ENCODE measurements around the gene PHF23.
"Not testable (repeated sequence)": the region's sequence is repeated elsewhere in the genome, so short reads cannot be mapped to it uniquely, and the experiment has no call there.

The PHF23 gene

DNA sequence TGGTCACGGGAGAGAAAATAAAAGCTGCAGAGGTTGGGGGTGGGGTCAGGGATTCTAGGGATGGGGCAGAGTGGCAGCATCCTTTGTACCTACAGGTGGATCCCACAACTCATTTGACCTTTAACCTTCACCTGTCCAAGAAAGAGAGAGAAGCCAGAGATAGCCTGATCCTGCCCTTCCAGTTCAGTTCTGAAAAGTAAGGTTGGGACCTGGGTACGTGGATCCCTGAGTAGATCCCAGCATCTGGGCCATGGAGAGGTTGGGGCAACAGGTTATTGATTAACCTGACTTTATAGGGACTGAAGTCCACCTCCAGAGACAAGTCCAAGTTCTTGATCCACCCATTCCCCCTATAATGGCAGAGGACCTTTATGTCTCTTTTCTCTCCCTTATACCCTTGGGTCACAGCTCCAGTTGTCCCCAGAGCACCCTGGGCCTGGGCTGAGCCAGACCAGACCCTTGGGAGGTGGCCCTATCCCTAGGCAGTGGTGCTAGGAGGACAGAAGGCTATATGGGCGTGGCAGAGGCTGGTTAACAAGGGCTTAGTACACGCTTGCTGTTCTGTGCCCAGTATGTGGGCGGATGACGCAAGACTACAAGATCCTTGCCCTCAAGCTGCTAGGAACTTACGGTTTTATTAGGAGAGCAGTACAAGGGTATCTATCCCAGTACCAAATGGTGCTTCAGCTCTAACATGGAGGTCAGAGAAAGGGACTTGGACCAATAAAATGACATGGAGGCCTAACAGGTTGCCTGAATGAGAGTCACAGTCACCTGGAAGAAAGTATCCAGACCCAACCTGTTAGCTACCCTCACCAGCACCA is 19.7 kb upstream of the PHF23 start:
- no peak for DNase-seq

GRCh38 chr17:7256766-7257456 is 17.7 kb upstream of the PHF23 start:
- DNase-seq, result no peak

DNA sequence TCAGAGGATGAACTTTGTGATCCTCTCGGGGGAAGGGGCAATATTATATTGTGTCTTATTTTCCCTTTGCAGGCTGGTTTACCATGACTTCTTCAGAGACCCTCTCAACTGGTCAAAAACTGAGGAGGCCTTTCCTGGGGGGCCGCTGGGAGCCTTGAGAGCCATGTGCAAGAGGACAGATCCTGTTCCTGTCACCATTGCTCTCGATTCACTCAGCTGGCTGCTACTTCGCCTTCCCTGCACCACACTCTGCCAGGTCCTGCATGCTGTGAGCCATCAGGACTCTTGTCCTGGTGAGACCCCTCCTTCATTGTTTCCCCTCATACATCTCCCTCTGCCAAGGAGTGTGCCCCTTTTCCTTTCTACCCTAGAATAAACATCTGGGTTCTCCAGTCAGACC is 15.3 kb upstream of the PHF23 start:
- no peak for DNase-seq

GRCh38 chr17:7253082-7253481 is 13.8 kb upstream of the PHF23 start:
- DNase-seq, result no peak

DNA sequence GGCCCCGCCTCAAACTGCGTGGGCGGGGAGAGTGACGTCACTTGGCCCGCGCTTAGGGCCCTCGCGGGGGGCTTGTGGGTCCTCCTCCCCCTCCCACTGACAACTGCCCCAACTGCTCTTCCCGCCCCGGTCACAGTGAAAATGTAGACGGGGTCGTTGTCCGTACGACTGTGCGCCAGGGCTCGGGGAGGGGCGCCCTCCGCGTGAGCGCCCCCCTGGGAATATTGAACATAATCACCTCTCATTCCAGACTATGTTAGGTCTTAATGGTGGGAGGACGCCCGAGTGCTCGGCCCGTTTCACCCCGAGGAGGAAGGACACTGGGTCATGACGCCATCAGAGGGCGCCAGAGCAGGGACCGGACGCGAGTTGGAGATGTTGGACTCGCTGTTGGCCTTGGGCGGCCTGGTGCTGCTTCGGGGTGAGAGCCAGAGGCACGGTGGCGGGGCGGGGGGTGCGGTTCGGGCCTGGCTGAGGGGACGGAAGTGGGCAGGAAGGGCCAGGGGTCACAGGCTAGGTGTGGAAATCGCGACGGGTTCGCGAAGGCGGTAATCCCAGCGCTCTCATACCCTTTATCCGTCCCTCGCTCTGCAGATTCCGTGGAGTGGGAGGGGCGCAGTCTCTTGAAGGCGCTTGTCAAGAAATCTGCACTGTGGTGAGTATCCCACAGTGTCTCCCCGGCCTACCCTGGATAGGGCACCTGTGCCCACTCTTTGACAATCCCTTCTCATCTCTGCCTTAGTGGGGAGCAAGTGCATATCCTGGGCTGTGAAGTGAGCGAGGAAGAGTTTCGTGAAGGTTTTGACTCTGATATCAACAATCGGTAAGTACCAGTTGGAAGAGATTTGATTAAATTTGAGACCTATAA is 13.2 kb upstream of the PHF23 start, which contains the start of gene ELP5:
ELP5 (plus strand) TSS at position 40 of the 868 bp plus-strand sequence; CDS start at position 376, 336 bp downstream.
- DNase-seq, result peak; percentile 89

DNA sequence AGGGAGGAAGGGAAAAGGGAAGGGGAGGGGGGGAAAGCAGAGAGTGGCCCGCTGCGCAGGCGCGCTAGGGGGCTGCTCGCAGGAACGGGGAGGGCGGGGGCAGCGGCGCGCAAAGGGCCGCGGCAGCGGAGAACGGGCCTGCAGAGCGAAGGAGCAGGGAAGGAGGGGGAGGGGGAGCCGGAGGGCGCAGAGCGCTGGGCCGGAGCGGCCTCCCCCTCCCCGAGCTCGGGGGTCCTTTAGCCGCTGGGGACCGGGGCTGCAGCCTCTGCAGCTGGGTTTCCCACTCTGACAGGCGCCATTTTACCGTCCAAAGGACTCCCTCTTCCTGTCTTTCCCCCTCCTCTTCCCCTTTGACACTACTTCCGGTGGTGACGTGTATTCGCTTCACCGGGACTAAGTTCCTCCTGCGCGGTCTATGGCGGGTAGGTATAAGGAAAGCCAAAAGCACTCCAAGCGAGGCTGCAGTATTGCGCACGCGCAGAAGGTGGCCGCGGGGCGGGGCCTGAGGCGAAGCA is 12.5 kb upstream of the PHF23 start, which contains the start of gene CTDNEP1:
CTDNEP1 (minus strand) TSS at position 74 of the 515 bp plus-strand sequence. CDS start 438 bp downstream, outside the sequence.
- peak; percentile 99 for DNase-seq

GRCh38 chr17:7250695-7251627 is 11.7 kb upstream of the PHF23 start:
- no peak for DNase-seq

DNA sequence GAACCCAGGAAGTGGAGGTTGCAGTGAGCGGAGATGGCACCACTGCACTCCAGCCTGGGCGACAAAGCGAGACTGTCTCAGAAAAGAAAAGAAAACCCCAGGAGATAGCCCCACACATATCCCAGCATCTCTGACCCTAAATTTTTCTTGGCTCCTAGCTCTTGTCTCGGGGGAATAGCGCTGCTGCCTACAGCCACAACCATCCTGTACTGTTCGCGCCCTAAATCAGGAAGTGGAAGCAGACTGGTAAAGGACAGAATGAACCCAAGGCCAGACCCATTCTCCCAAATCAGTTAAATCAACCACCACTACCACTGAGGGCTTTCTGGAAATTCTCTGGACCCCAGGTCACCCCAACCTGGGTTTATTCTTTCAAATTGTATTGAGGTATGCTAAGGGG is 10.6 kb upstream of the PHF23 start:
- DNase-seq, result no peak

GRCh38 chr17:7249214-7249613 is 10.0 kb upstream of the PHF23 start:
- no peak for DNase-seq

DNA sequence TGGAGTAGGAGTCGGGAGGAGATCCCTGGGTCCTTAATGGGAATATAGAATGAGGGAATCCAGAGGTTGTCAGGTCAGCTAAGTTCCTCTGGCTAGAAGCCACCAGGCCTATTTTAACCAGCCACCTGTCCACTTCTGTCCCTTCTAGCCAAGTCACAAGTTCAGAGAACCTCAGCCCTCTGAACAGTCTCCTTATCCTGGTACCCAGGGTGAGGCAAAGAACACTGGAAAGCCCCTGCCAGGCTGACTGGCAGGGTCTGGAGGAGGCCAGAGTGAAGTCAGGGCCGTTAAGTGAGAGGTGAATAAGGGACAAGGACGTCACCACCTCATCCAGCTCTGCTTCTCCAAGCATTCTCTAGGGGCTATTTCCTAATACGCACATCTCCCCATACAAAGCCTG is 9.5 kb upstream of the PHF23 start:
- no peak for DNase-seq

GRCh38 chr17:7246779-7247178 is 7.5 kb upstream of the PHF23 start:
- DNase-seq, result no peak

DNA sequence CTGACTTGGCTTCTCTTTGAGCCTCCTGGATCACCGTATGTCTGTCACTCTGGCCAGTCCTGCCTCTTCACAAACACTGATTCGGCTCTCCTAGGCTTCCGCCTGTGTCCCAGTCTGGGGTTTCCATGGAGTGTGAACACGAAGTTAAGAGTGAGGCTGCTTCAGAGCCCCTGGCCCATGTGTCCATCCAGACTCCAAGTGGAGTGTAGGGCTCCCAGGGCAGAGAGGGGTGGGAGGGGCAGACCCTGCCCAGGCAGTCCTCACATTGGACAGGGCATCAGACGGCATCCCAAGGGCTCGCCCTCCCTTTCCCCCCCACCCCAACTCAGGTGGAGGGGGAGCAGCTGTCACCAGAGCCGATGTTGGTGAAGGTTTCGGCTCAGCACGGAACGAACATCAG is 4.6 kb upstream of the PHF23 start:
- DNase-seq, result not testable (repeated sequence)

GRCh38 chr17:7243453-7243729 is 4.1 kb upstream of the PHF23 start:
- no peak for DNase-seq

GRCh38 chr17:7242717-7243452 is 3.6 kb upstream of the PHF23 start:
- peak; percentile 93 for DNase-seq

DNA sequence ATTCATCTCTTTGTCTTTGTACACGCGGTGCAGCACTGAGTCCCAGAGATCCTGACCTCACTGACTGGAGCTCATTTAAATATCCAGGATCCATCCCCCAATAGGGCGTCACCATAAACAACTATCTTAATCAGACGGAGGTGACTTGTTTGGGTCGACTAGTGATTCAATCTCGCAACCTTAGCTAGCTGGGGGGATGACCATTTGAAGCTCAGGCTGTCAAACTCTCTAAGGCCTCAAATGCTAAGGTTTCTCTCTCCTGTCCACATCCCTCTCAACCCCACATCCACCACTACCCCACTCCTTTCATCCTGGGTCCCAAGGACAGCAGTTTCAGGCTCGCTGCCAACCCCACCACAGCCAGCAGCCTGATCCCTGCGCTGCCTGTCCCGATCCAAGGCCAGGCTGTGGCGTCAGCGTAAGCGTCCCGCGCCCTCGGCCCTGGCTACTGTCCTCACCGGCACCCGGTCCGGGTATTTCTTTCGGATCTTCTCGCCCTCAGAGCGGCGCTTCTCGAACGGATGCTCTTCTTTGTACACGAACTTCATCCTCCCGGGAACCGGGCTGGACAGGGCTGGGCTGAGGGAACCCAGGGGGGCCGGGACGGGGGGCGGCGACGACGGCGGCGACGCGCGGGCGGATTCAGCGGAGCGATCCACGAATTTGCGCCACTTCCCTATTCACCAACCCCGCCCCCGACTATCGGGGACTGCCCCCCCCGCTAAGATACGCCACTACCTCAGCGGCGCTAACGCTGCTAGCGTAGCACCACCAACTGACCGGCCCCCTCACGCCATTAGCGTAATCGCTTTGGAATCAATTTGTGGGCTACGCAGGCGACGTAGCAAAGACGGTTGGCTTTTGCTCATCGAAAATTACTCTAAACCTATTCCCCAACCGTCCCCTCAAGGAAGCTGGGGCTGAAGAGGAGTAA is 2.8 kb upstream of the PHF23 start, which contains the start of gene GABARAP:
GABARAP (minus strand) TSS at position 667 of the 934 bp plus-strand sequence; CDS start at position 548, 119 bp downstream.
- peak; percentile 90 for DNase-seq

DNA sequence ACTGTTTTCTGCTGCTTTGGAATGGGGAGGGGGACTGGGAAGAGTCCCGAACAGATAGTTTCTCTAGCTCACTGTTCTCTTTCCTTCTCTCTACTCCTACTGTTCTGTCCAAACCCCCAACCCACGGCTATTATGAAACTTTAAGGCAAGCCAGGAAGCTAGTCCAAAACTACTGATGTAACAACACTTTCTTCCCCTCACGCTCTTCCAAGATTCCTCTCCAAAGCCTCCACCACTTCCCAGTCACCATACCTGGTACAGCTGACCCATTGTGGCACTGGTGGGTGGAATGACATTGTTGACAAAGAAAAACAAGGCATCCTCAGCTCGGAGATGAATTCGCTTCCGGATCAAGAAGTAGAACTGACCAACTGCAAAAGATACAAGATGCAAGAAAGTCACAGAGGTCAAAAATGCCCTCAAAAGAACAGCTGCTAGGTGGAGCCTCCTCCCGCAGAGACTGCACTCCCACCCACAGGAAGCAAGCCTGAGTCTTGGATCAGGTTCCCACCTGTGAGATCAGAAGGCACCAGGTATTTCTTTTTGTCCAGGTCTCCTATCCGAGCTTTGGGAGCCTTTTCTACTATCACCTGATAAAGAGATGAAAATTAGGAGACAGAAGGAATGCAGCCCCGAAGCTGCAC is 2.0 kb upstream of the PHF23 start:
- no peak for DNase-seq

DNA sequence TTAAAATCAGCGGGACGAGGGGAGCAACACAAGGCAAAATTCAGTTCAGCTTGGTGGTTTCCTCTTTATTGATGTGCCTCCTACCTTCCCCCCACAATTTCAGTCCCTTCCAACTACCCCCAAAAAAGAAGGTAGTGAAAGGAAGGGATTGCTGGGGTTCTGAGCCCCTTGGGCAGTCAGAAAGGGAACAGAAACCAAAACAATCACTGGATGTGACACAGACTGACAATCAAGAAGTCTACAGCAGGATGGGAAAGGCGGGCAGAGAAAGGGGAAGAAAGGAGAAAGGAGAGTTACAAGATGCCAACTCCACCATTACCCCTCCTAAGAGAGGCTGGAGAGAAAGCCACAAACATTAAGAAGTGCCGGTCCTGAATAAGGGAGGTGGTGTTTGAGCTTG is 1.1 kb upstream of the PHF23 start:
- DNase-seq, result no peak

DNA sequence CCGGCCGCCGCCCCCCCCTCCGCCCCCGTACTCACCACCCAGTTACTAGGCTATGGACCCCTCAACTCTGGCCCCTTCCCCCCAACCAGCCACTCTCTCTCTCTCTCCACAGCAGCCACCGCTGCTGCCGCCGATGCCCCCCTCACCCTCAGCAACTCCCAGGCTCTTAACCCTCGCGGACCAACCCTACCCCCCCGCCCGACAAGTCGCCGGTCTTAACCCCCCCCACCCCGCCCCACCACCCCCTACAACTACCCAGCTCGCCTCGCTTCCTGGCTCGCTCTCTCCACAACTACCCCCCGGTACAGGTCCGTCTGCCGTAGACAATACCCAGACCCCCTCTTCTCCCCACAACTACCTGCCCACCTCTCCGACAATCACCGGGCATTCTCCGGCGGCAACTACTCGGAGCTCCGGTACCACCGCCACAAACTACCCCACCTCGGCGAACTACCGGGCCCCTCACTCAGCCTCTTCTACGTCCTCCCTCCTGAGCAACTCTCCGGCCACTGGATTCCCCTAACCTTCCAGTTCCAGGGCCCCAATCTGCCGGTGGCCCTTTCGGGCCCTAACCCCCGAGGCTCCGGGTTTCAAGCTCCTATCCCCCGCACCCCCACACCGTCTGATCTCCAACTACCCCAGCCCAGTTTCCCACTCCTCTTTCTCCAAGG is 702 bp downstream of the PHF23 start:
- no peak for DNase-seq

All from NCI-H1694 (cell line).